ENCODE measurements around the gene ZNF85.

GRCh38 chr19:20923077-20923871 is at the start of gene ZNF85:
- TF ChIP-seq POLR2AphosphoS5 (IDR thresholded peaks at IDR 0.05; ENCODE audit: low read depth, low read length) = peak; percentile 95
- 0 out of 4 replicates have a peak, but pooled peaks of 1 of the 2 experiments have one; percentile 9 for TF ChIP-seq REST (IDR thresholded peaks at IDR 0.05; ENCODE audit: insufficient read depth in 1 of 2, low read depth in 2 of 2, low read length in 2 of 2)
- 0 out of 2 replicates have a peak, but pooled peaks have one; percentile 68 for TF ChIP-seq SIN3A (IDR thresholded peaks at IDR 0.05; ENCODE audit: borderline replicate concordance, insufficient read depth, low read length)

All from PFSK-1 (cell line).